Dermis blood vessel endothelial cell (primary cell): Measurements from ENCODE around the gene EVX2. TPM values are rescaled to one million over a fixed set of nuclear protein-coding genes. Genes with fewer than 3 reads are reported as not detected.
A peak's percentile ranks its signal among the peaks of the same experiment; 100 is the strongest.

Source experiments
- DNase-seq: peaks from one replicate; pipeline ENCODE4 v3.0.0; 2010
- total RNA-seq: library from RNA; depleted of rRNA; stranded (reverse); fragments of >200 nt; gene quantifications from 2 replicates; pipeline ENCODE4 v1.2.3, GENCODE V29; 2014

Gene EVX2
- total RNA-seq, 1 donor from 2014 or later, result not detected

DNA sequence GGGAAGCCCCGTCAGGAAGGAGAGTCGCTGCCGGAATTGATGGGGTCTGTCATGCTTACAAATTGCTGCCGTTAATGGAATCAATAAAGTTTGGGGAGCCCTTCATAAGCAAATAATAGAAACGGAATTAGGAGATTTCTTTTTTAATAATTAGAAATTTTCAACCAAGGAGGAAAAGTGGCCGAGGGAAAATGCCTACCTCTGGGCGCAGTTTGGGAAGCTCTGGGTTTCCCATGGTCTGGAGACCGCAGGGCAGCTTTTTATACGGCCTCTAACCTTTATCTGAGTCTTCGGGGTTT, 1.3 kb downstream of the EVX2 start:
- DNase-seq, result no peak

DNA sequence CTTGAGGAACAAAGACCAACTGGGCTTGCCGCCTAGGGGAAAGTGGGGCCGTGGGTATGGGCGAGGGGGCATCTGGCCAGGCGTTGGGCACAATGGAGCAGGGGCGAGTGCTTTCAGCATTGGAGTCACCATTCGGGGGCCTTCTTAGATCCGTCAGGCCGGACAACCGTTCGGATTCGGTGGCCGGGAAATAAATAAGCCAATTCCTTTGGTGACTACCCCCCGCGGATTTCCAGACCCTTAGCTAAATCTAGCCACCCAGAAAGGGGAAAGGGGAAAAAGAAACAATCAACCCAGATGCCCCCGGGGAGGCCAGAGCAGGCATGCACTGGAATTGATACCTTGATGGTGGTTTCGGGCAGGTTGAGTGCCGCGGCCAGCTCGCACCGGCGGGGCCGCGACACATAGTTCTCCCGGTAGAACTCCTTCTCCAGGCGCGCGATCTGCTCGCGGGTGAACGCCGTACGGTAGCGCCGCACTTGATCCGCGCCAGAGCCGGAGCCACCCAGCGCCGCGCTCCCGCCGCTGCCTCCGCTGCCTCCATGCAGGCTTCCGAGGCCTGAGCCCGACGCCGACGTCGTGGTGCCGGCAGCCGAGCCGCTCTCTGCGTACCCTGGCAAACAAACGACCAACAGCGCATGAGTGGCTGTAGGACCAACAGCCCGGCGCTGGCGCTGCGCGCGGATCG, 1.8 kb downstream of the EVX2 start:
- DNase-seq, result no peak

DNA sequence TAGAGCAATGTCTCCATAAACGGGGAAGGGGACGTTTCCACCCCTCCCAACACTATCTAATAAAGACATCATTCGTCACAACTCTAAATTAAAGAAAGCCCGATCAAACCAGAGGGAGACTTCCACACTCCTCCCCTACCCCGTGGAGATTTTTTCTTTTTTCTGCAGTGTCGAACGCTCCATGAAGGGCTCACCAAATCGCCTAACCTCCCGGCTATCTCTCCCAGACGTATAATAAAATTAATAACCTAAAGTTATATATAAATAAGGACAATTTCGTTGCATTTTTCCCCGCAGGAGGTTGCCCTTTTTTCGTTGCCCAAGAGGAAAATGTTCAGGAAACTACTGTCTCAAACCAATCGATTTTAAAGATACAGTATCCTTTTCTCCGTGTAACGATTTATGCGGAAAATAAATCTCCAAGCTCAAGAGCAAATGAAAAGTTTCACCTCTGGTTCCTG, 2.4 kb downstream of the EVX2 start:
- DNase-seq, result no peak

- DNase-seq, result no peak
Observed at GRCh38 chr2:176080540-176081375, 3.0 kb downstream of the EVX2 start.

DNA sequence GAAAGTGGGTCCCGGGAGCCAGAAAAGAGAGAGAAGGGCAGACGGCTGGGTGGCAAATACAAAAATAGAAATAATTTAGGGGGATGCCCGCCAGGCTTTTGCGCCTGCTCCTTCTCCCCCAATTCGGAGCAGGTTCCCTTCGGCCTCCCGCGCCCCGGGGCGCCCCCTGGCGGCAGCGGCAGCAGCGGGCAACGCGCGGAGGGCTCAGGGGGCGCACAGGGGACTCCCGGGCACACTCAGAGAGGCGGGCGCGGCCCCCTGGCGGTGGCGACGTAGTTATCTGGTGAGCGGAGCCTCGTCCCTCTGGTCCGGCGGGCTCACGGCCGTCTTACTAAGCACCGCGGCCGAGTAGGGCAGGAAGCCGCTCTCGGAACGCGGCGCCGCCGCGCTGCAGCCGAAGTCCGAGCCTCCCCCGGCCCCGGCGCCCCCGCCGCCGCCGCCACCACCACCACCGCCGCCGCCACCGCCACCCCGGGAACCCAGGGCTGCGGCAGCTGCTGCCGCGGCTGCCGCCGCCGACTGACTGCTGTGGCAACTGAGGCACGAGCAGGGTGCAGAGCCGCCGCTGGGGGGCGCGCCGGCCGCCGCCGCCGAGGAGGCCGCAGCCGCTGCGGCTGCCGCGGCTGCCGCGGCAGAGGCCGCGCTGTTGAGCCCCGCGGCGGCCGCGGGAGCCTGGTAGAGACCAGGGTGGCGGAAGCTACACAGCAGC, 3.8 kb downstream of the EVX2 start:
- DNase-seq, result peak; percentile 66

- DNase-seq, result no peak
Observed at GRCh38 chr2:176079285-176079830, 4.4 kb downstream of the EVX2 start.

GRCh38 chr2:176078541-176079284, 5.0 kb downstream of the EVX2 start:
- DNase-seq, result no peak

DNA sequence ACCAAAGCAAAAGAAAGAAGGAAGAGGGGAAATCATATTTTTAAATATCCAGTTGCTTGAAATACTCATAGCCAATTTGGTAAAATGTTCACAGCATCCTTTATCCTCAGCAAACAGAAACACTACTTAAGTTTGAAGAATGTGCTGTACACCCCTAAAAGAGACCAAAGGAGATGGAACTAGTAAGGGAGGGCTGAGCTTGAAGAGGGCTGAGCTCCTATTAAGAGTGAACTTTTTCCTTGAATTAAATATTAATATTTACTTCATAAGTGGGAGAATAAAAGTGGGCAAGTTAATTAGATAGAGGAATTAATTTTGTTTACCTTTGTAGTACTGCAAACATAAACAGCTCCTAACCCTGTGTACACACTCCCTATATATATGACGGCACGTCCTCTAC, 7.0 kb downstream of the EVX2 start:
- no peak for DNase-seq

DNA sequence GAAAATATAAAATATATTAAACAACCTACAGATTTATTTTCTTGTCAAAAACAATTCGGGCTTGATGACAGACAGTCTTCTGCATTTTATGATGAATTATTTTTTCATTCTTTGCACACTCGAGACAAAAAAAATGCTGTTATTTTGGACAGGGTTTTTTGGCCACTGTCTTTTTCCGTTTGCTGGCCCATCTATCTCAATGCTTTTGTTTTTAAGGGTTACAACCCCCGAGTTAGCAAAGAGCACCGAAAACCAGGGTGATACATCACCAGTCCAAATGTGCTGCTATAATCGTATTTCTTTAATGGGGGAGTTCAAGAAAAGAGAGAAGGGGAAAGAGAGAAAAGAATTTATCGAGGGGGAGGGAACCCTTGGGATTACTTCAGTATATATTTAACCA, 7.7 kb downstream of the EVX2 start:
- no peak for DNase-seq

DNA sequence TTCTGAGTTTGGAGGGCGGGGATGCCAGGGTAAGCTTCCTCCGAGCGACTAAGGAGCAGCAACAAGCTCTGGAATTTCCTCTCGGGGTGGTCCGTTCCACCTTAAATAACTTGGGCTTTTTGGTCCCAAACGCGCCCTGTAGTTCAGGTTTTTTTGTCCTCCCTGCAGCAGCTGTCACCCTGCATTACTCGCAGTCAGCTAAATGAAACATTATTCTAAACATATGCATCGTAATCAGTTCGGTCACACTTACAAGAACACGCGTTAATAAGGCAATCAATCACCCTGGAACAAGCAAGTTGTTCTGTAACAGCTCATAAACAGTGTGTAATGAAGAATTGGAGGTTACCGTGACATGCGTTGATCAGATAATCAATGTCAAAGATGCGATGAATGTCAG, 8.3 kb downstream of the EVX2 start:
- DNase-seq, result no peak

DNA sequence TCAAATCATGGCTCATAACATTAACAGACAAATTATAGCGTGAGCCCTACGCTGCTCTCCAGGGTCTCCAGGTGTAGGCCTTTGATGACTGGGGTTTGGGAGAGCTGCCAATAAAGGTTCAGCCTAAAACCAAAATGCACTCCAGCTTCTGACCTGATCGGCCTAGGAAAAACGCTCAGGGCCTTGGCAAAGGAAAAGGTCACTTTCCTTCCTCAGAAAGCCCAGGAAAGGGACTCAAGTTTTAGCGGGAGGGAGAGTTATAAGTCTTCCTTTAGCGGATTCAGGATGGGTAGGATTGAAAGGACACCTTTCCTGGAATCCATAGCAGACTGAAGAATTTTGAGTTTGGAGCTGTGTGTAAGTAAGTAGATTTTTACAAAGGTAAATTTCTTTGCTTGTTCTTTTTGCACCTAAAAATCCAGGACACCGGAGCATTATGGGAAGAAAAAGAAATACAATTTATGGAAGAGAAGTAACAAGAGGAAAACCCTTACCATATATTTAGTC, 8.8 kb downstream of the EVX2 start:
- DNase-seq, result no peak

- DNase-seq, result no peak
Observed at GRCh38 chr2:176072951-176073904, 10.5 kb downstream of the EVX2 start.

DNA sequence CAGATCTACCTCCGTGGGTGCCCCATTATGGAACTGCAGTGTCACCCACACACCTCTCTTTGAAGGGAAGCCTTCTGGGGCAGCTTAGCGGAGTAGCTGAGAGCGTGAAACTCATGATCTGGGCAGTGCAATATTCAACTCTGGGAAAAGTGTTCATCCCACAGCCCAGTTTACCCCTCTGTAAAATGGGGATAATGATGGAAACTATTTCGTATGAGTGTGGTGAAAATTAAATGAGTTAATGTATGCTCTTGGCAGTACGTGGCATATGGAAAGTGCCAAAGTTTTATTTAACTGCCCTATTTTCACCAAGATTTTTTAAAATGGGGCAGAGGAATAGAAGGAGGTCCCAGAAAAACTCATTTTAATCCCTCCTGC, 11.5 kb downstream of the EVX2 start:
- no peak for DNase-seq

DNA sequence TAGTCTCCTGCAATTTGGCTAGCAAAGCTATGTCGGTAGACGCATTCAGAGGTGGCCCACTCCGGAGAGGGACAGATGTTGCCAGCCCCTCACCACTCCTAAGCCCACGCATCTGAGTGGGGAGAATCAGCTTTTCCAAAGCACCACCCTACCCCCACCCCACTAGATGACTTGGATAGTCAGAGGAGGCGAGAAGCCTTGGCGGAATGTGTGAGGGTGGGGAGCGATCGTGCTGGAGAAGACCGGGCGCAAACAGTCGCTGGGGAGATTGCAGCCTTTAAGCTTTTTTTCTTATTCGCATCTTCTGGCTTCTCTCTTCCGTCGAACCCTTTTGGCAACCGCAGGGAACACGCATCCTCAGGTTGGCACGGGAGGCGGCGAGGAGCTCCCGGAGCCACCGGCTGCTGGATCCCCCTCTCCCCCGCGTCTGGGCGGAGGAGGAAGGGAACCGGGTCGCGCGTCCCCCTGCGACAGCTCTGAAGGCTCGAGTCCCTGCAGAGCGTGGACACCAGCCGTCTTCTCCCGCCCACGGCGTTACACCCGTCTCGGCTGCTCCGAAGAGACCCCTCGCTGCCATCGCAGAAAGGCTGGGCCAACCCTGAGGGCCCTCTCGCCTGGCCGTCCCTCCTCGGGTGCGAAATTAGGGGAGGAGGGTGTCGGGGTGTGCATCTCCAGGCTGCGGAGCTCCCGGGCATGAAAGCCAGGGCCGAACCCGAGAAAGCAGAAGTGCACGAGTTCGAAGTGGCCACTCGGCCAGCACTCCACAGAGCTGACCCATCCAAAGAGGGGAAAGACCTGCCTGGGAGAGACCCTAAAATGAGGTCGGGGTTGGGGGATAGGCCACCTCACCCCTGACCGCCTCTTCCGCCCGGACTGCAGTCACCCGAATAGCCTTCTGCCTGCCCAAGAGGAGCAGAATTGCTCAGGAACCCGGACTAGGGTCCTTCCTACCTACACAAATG, 12.2 kb downstream of the EVX2 start:
- no peak for DNase-seq

DNA sequence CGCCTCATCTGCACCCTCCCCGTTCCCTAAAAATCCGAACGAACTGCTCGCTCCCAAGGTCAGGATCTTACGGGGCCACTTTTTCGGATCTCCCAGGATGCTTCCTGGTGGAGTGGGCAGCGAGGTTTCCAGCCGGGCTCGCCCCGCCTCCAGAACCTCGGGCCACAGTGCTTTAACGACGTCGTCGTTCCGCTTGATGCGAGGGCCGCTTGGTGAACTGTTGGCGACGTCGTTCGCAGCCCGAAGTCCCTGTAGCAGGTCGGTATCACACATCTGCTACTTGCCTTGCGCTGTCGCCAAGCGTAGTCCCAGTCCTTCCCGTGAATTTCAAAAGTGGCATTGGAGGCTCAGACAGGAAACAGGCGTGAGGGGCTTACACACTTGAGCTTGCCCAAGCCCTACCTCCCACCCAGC, 15.3 kb downstream of the EVX2 start:
- no peak for DNase-seq

GRCh38 chr2:176067589-176068418, 16.0 kb downstream of the EVX2 start:
- no peak for DNase-seq

DNA sequence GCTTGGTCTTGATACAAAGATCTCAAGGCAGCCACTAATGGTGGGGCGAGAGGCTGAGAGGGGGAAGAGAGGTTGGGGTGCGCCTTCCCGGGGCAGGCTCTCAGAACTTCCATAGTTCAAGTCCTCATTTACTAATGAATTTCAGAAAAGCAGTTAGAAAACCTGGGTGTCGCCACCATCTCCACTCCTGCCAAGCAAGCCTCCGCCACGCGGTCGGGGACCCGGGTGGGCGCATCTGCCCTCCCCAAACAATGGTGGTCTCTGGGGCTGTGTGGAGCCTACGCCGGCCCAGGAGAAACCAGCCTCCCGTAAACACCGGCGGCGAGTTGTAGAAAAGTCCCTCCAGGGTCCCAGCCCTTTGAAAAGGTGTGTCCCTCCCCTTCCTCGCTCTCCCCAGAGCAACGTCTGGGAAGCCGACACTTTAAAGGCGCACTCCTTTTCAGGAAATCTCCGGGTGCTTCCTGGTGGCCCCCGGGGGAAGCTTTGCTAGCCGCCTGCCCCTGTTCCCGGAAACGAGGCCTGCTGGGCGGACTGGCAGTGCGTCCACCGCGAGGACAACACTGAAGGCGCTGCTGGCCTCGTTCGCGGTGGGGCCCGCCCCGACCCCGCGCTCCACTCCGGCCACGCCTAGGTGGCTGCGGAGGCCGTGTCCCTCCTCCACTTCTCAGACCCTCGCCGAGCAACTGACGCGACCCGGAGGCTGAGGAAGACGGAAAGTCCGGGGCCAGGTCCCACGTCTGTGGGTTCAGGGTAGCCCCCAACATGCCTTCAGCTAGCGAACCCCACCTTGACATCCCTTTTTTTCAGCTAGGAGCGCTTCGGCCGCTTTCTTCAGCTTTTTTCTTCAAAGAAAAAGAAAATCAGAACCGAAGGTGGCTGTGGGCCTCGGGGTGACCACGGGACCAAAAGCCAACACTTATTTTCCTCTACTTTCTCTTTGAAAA, 16.8 kb downstream of the EVX2 start:
- no peak for DNase-seq

DNA sequence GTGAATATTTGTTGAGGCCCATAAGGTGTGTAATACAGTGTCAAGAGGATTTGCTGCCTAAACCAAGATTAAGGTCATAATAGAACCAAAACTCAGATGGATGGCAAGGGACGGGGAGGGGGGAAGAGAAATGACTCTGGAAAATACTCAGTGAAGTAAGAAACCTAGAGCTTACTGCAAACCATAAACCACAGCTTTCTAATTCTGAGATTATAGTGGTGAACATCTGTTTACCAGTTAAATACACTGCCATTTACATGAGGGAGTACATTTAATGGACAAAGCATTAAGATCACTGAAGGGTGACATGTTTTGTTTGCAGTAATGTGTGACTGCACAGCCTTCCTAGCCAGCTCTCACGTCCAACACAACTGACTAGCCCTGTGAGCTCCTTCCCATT, 19.8 kb downstream of the EVX2 start:
- no peak for DNase-seq
